IMR-90 (cell line): Measurements from ENCODE around the gene NME4. TPM values are rescaled to one million over a fixed set of nuclear protein-coding genes. Genes with fewer than 3 reads are reported as not detected.
A peak's percentile ranks its signal among the peaks of the same experiment; 100 is the strongest.

Experiments used
- ATAC-seq: fragments of 200-7000 bp; cut with Tn5 transposase; 2 replicates; pipeline ENCODE4 v1.9.1; 2020; ENCODE audit warnings: low read depth, mild to moderate bottlenecking, moderate library complexity
- BruUV-seq: library from RNA; stranded (reverse); fragments of 400-500 nt; replicated peaks from 2 replicates; lab custom pipeline; 2021; lab: Mats Ljungman, UMichigan
- CTCF ChIA-PET: fragments of 300-600 bp; formaldehyde crosslinking; extraction: SDS; loops from one replicate; lab custom pipeline; 2021; ENCODE audit warnings: antibody characterized with exemption; lab: Yijun Ruan, JAX
- POLR2A ChIA-PET: fragments of 300-600 bp; sonication (Branson Sonifier 250); formaldehyde crosslinking; loops from one replicate; lab custom pipeline; 2022; ENCODE audit warnings: antibody characterized with exemption; ENCODE audit not compliant: unreplicated experiment; lab: Charles Lee
- DNase-seq: peaks from one replicate; pipeline ENCODE4 v3.0.0; 2013
- H2AFZ ChIP-seq: replicated peaks from 2 replicates; pipeline ENCODE3; 2013; ENCODE audit warnings: low read length, mild to moderate bottlenecking; ENCODE audit not compliant: poor library complexity
- H2AK5ac ChIP-seq: 2 replicates; pipeline ENCODE4 v1.6.1; 2013; ENCODE audit warnings: low read depth, low read length, inconsistent platforms
- H2AK9ac ChIP-seq: replicated peaks from 2 replicates; pipeline ENCODE3; 2013; ENCODE audit warnings: mild to moderate bottlenecking, low read depth, low read length, moderate library complexity; ENCODE audit not compliant: poor library complexity
- H2BK120ac ChIP-seq: 2 replicates; pipeline ENCODE4 v1.6.1; 2013; ENCODE audit warnings: low read depth, low read length, inconsistent platforms
- H2BK15ac ChIP-seq: 3 replicates; pipeline ENCODE4 v1.6.1; 2013; ENCODE audit warnings: low read depth, low read length, inconsistent platforms
- H2BK20ac ChIP-seq: 2 replicates; pipeline ENCODE4 v1.6.1; 2013; ENCODE audit warnings: low read depth, mild to moderate bottlenecking, inconsistent platforms, low read length, moderate library complexity
- H2BK5ac ChIP-seq: 2 replicates; pipeline ENCODE4 v1.6.1; 2013; ENCODE audit warnings: mild to moderate bottlenecking, low read depth, low read length, inconsistent platforms; ENCODE audit not compliant: poor library complexity, severe bottlenecking
- H3K14ac ChIP-seq: replicated peaks from 2 replicates; pipeline ENCODE4 v1.6.1; 2013; ENCODE audit warnings: low read depth, low read length, inconsistent platforms
- H3K18ac ChIP-seq: 2 replicates; pipeline ENCODE4 v1.6.1; 2013; ENCODE audit warnings: low read depth, low read length, control low read depth
- H3K23ac ChIP-seq: 2 replicates; pipeline ENCODE4 v1.6.1; 2013; ENCODE audit warnings: low read depth, low read length, inconsistent platforms
- H3K27ac ChIP-seq: 2 replicates; pipeline ENCODE4 v1.5.1; 2013; ENCODE audit warnings: mild to moderate bottlenecking, control low read depth, low read length; ENCODE audit not compliant: insufficient read depth
- H3K27me3 ChIP-seq: 2 replicates; pipeline ENCODE4 v1.6.1; 2013; ENCODE audit warnings: low read length; ENCODE audit not compliant: control insufficient read depth, insufficient read depth
- H3K36me3 ChIP-seq: 2 replicates; pipeline ENCODE4 v1.6.1; 2013; ENCODE audit warnings: low read length, mixed read lengths; ENCODE audit not compliant: control insufficient read depth, insufficient read depth
- H3K4ac ChIP-seq: 2 replicates; pipeline ENCODE4 v1.6.1; 2013; ENCODE audit warnings: low read depth, low read length, inconsistent platforms
- H3K4me1 ChIP-seq: 2 replicates; pipeline ENCODE4 v1.6.1; 2013; ENCODE audit warnings: low read length, mixed read lengths; ENCODE audit not compliant: control insufficient read depth, insufficient read depth
- H3K4me2 ChIP-seq: 2 replicates; pipeline ENCODE4 v1.6.1; 2013; ENCODE audit warnings: low read depth, mild to moderate bottlenecking, control low read depth, low read length, moderate library complexity
- H3K4me3 ChIP-seq: 2 replicates; pipeline ENCODE4 v1.5.1; 2013; ENCODE audit warnings: low read depth, mild to moderate bottlenecking, control low read depth, low read length, moderate library complexity; ENCODE audit not compliant: insufficient read depth
- H3K56ac ChIP-seq: 2 replicates; pipeline ENCODE4 v1.6.1; 2013; ENCODE audit warnings: low read length, inconsistent platforms; ENCODE audit not compliant: insufficient read depth; ENCODE audit errors: extremely low read depth
- H3K79me1 ChIP-seq, 2 experiments: 2 replicates each; pipeline ENCODE4 v1.6.1; 2013; ENCODE audit warnings: low read length in 2 of 2, inconsistent platforms in 1 of 2, low read depth in 1 of 2
- H3K9ac ChIP-seq: 2 replicates; pipeline ENCODE4 v1.6.1; 2013; ENCODE audit warnings: low read depth, low read length, control low read depth
- H3K9me1 ChIP-seq: 2 replicates; pipeline ENCODE4 v1.6.1; 2013; ENCODE audit warnings: low read length, inconsistent platforms; ENCODE audit not compliant: insufficient read depth
- H3K9me3 ChIP-seq: 2 replicates; pipeline ENCODE4 v1.6.1; 2013; ENCODE audit warnings: low read length; ENCODE audit not compliant: control insufficient read depth, insufficient read depth
- H4K20me1 ChIP-seq: 2 replicates; pipeline ENCODE4 v1.6.1; 2013; ENCODE audit warnings: low read length, inconsistent platforms; ENCODE audit not compliant: insufficient read depth
- H4K5ac ChIP-seq: 2 replicates; pipeline ENCODE4 v1.6.1; 2013; ENCODE audit warnings: mild to moderate bottlenecking, low read depth, low read length, control low read depth
- H4K8ac ChIP-seq, 2 experiments: 2 replicates each; pipeline ENCODE4 v1.6.1; 2013; ENCODE audit warnings: low read depth in 2 of 2, low read length in 2 of 2, control low read depth in 1 of 2, inconsistent platforms in 1 of 2
- H4K91ac ChIP-seq: 2 replicates; pipeline ENCODE4 v1.6.1; 2013; ENCODE audit warnings: low read depth, low read length, inconsistent platforms; ENCODE audit not compliant: insufficient read depth
- ELK1 ChIP-seq: fragments of 150-350 bp; IDR thresholded peaks from 2 replicates; pipeline ENCODE4 v1.6.1; 2016; ENCODE audit warnings: low read depth, mild to moderate bottlenecking, low read length, moderate library complexity, borderline replicate concordance
- MAFK ChIP-seq: IDR thresholded peaks from 2 replicates; pipeline ENCODE4 v1.6.1; 2012; ENCODE audit warnings: low read depth, low read length, improper control_type of control experiment
- MAZ ChIP-seq: IDR thresholded peaks from 2 replicates; pipeline ENCODE4 v1.6.1; 2012; ENCODE audit warnings: low read depth, mild to moderate bottlenecking, low read length, improper control_type of control experiment, moderate library complexity, borderline replicate concordance
- MXI1 ChIP-seq: IDR thresholded peaks from 2 replicates; pipeline ENCODE4 v1.6.1; 2012; ENCODE audit warnings: low read depth, mild to moderate bottlenecking, low read length, moderate library complexity, borderline replicate concordance
- POLR2A ChIP-seq: IDR thresholded peaks from 2 replicates; pipeline ENCODE4 v1.6.1; 2012; ENCODE audit warnings: mild to moderate bottlenecking, low read depth, low read length
- RAD21 ChIP-seq: IDR thresholded peaks from 2 replicates; pipeline ENCODE4 v1.6.1; 2012; ENCODE audit warnings: low read length, improper control_type of control experiment
- SMC3 ChIP-seq: fragments of 150-350 bp; IDR thresholded peaks from 2 replicates; pipeline ENCODE4 v1.6.1; 2016; ENCODE audit warnings: low read depth, mild to moderate bottlenecking, antibody characterized with exemption, low read length, moderate library complexity
- WGBS, 2 experiments: methylation state at CpG; one replicate each; pipeline versions ENCODE4 v1.1.5 to v1.1.7; 2013; ENCODE audit warnings: missing lambda C conversion rate in 2 of 2; ENCODE audit not compliant: insufficient read length in 1 of 2; ENCODE audit errors: extremely low coverage in 2 of 2; 5-methylcytosine and 5-hydroxymethylcytosine counted together
- dilution Hi-C: fragments of 300-500 bp; cut with HindIII; formaldehyde crosslinking; loops from one replicate; pipeline ENCODE4 v1.14.3; 2018; ENCODE audit warnings: low sequenced_read_pairs; ENCODE audit not compliant: unreplicated experiment
- in situ Hi-C: fragments of 300-500 bp; cut with MboI; formaldehyde crosslinking; loops from 3 replicates; pipeline ENCODE4 v1.14.3; 2019; ENCODE audit warnings: low sequenced_read_pairs, inconsistent platforms, mixed read lengths
- intact Hi-C: fragments of 100-400 bp; cut with micrococcal nuclease; formaldehyde crosslinking; loops from 2 replicates; pipeline ENCODE4 v1.10.0; 2022
- polyA plus RNA-seq, 3 experiments: library from polyadenylated mRNA; depleted of rRNA; stranded (reverse); fragments of >200 nt; gene quantifications; 2 replicates each; pipeline ENCODE4 v1.2.3, GENCODE V29; 2012; ENCODE audit warnings: low replicate concordance in 1 of 3
- total RNA-seq: library from RNA; depleted of rRNA; stranded (reverse); fragments of >200 nt; gene quantifications from 2 replicates; pipeline ENCODE4 v1.2.3, GENCODE V29; 2012
- TF ChIP-seq, protein P1 (sequence below): conservative IDR thresholded peaks from 2 replicates; pipeline ENCODE4 v1.5.1; 2012; ENCODE audit warnings: mild to moderate bottlenecking, low read depth, low read length, improper control_type of control experiment

NME4 gene
- total and polyA plus RNA-seq, 2 of the 4 experiments (the other 2 are of a cell fraction) = 124 to 288 TPM

DNA sequence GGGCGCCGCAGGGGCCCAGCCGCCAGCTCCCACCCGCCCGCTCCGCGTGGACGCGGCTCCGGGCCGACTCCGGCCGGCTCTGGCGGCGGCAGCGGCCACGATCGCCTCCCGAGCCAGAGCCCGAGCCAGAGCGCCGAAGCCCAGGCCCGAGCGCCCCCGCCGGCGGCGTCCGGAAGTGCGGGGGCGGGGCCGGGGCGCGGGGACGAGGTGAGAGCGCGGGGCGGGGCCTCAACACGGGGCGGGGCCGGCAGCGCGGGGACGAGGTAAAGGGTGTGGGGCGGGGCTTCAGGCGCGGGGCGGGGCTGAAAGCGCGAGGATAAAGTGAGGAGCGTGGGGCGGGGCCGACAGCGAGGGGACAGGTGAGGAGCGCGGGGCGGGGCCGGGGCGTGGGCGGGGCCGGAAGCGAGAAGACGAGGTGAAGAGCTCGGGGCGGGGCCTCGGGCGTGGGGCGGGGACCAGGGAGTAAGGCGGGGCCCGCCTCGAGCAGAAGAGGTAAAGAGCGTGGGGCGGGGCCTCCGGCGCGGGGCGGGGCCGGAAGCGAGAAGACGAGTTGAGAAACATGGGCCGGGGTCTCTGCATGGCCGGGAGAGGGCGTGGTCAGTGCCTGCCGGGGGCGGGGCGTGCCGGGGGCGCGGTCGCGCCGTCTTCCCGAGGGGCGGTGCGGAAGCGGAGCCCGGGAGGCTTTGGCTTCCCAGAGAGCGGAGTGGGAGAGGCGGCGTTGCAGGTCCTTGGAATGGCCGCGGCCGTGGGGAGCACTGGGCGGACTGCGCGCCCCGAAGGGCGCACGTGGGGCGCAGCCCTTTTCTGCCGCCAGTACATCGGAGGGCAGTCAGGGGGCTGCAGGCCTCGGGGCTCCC lies 44.2 kb upstream of the NME4 start, which contains the start of gene AXIN1:
TSS of gene AXIN1 (minus strand) at position 177 of the 857 bp plus-strand sequence. CDS start 5,698 bp downstream, outside the sequence.
- Histone ChIP-seq H4K8ac (peak within 1 kb of the TSS; percentile 63 to 78; a peak in 3 of 4 replicates), H4K91ac (0 out of 2 replicates have a peak within 1 kb of the TSS, but pooled peaks have one; percentile 12), H3K14ac (peak within 1 kb of the TSS; percentile 31; the same call in 1 of the 2 replicates), H2AFZ (peak within 1 kb of the TSS; percentile 98), H3K18ac (no peak within 1 kb of the TSS), H3K4me1 (peaks cover 5% of the 10 kb centered on the region; the same call in 1 of the 2 replicates), H2AK5ac (peak within 1 kb of the TSS; percentile 1), H3K27me3 (no peaks in the 10 kb centered on the region), H2BK20ac (no peak within 1 kb of the TSS), H3K9me3 (no peaks in the 10 kb centered on the region), H2AK9ac (peak within 1 kb of the TSS; percentile 98), H3K23ac (no peak within 1 kb of the TSS; the same call in 1 of the 2 replicates), H3K4me2 (peak within 1 kb of the TSS; percentile 80), H4K20me1 (peaks cover 24% of the 10 kb centered on the region), H3K27ac (peak within 1 kb of the TSS; percentile 18; the same call in 1 of the 2 replicates), H4K5ac (peak within 1 kb of the TSS; percentile 72), H3K9ac (peak within 1 kb of the TSS; percentile 74), H2BK15ac (no peak within 1 kb of the TSS; the same call in 2 of the 3 replicates), H3K79me1 (peaks cover 33 to 39% of the 10 kb centered on the region in 2 experiments), H3K56ac (peak within 1 kb of the TSS; percentile 38), H2BK120ac (no peak within 1 kb of the TSS), H2BK5ac (peak within 1 kb of the TSS; percentile 11), H3K9me1 (peaks cover 8% of the 10 kb centered on the region), H3K36me3 (peaks cover 3% of the 10 kb centered on the region; the same call in 1 of the 2 replicates), H3K4ac (peak within 1 kb of the TSS; percentile 69; the same call in 1 of the 2 replicates), H3K4me3 (peak within 1 kb of the TSS; percentile 57)
- TF ChIP-seq SMC3 (no peak), RAD21 (peak; percentile 60), MAFK (no peak), ELK1 (no peak), MXI1 (peak; percentile 51; the same call in 1 of the 2 replicates), MAZ (peak; percentile 73; the same call in 1 of the 2 replicates), POLR2A (peak; percentile 60)
- TF ChIP-seq, protein P1, sequence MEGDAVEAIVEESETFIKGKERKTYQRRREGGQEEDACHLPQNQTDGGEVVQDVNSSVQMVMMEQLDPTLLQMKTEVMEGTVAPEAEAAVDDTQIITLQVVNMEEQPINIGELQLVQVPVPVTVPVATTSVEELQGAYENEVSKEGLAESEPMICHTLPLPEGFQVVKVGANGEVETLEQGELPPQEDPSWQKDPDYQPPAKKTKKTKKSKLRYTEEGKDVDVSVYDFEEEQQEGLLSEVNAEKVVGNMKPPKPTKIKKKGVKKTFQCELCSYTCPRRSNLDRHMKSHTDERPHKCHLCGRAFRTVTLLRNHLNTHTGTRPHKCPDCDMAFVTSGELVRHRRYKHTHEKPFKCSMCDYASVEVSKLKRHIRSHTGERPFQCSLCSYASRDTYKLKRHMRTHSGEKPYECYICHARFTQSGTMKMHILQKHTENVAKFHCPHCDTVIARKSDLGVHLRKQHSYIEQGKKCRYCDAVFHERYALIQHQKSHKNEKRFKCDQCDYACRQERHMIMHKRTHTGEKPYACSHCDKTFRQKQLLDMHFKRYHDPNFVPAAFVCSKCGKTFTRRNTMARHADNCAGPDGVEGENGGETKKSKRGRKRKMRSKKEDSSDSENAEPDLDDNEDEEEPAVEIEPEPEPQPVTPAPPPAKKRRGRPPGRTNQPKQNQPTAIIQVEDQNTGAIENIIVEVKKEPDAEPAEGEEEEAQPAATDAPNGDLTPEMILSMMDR = peak; percentile 60
- ChIA-PET CTCF (no interaction called here), POLR2A (interaction anchor here (0.6 kb wide), 3 partner anchors 22 to 36 kb away, joined by 4 to 9 read pairs (median 4); no protein-coding TSS in a partner anchor)
- BruUV-seq = no TSS peak
- in situ Hi-C loops (no loop called here), dilution Hi-C loops (no loop called here), intact Hi-C loops (loop anchor here (2.0 kb wide), 1 partner anchor 118 kb away; the partner anchor contains the start of gene FAM234A)
- ATAC-seq (peak; percentile 88), DNase-seq (peak; percentile 85)
- 1% methylated on average over 30 of the region's 113 CpGs; no CpG with 5 or more reads in 1 of the 2 experiments for WGBS, 2 experiments
